Vagina (tissue), 2 donors: ENCODE data around the gene NPPB.

Experiments used
- CTCF ChIP-seq, 3 experiments: fragments of 450-650 bp in 2 of 3; fragments of 200-600 bp in 1 of 3; sonication (generic) in 1 of 3; IDR thresholded peaks; one replicate each; pipeline ENCODE4 v1.5.1; 2017 to 2019; ENCODE audit warnings: antibody characterized with exemption in 3 of 3, mild to moderate bottlenecking in 2 of 3, moderate library complexity in 2 of 3
- POLR2A ChIP-seq, 2 donors: fragments of 450-650 bp; IDR thresholded peaks; one replicate each; pipeline ENCODE4 v1.6.1; 2017; ENCODE audit warnings: antibody characterized with exemption in 2 of 2, mild to moderate bottlenecking in 2 of 2, moderate library complexity in 2 of 2
- POLR2AphosphoS5 ChIP-seq, 2 donors: sonication (generic); formaldehyde crosslinking; IDR thresholded peaks; one replicate each; pipeline ENCODE4 v1.9.0; 2017; ENCODE audit warnings: antibody characterized with exemption in 2 of 2, mild to moderate bottlenecking in 2 of 2, low read depth in 1 of 2; ENCODE audit not compliant: insufficient read depth in 1 of 2

GRCh38 chr1:11855430-11855829, 3.3 kb downstream of the NPPB start:
- TF ChIP-seq POLR2AphosphoS5 (IDR thresholded peaks at IDR 0.05; ENCODE audit: insufficient read depth in 1 of 2, low read depth in 1 of 2) (no peak), POLR2A (IDR thresholded peaks at IDR 0.05) (no peak), CTCF (IDR thresholded peaks at IDR 0.05) (no peak)
